ENCODE results near the gene SLC17A7. TPM values are rescaled to one million over a fixed set of nuclear protein-coding genes. Genes with fewer than 3 reads are reported as not detected.

Gene SLC17A7
- total RNA-seq, 2 experiments from 2014 or later, result not detected

- Histone ChIP-seq H3K9me3 (ENCODE audit: control insufficient read depth in 1 of 2, insufficient read depth in 1 of 2, low read length in 2 of 2) (peaks cover 0 to 8% of the 10 kb centered on the region in 2 experiments), H3K27me3 (ENCODE audit: control insufficient read depth in 1 of 2, insufficient read depth in 2 of 2, low read length in 2 of 2) (peaks cover 0 to 8% of the 10 kb centered on the region in 2 experiments), H3K4me1 (ENCODE audit: insufficient read depth, low read length) (peaks cover 11% of the 10 kb centered on the region), H3K36me3 (ENCODE audit: insufficient read depth, low read length) (no peaks in the 10 kb centered on the region), H3K4me3 (ENCODE audit: low read length) (no peak overlapping the region), H3K27ac (ENCODE audit: low read depth in 1 of 2, low read length in 2 of 2) (no peak overlapping the region)
- no peaks in the 10 kb centered on the region for H3K27me3 Mint-ChIP-seq
- no peak for TF ChIP-seq CTCF (IDR thresholded peaks at IDR 0.05)
- DNase-seq (no peak), ATAC-seq (ENCODE audit: poor library complexity) (no peak)
- H3K4me1 Mint-ChIP-seq (ENCODE audit: low read depth), result peaks cover 11% of the 10 kb centered on the region
- ChIA-PET POLR2A (no interaction called here), CTCF (interaction anchor here (0.8 to 1.5 kb wide), 2 partner anchors 87 to 384 kb away, joined by 3 to 5 read pairs; no protein-coding TSS in a partner anchor)
- no peak overlapping the region for H3K27ac Mint-ChIP-seq
- peaks cover 6% of the 10 kb centered on the region for H3K9me3 Mint-ChIP-seq
- intact Hi-C loops (cut with DNase I, micrococcal nuclease), result no loop called here
- H3K4me3 Mint-ChIP-seq, result no peak overlapping the region
- H3K36me3 Mint-ChIP-seq (ENCODE audit: low read depth), result no peaks in the 10 kb centered on the region
Observed at GRCh38 chr19:49383599-49383998, 57.7 kb downstream of the SLC17A7 start.

- POLR2A ChIA-PET, result no interaction called here
- Histone ChIP-seq H3K9me3 (ENCODE audit: control insufficient read depth in 1 of 2, insufficient read depth in 1 of 2, low read length in 2 of 2) (peaks cover 0 to 8% of the 10 kb centered on the region in 2 experiments), H3K4me3 (ENCODE audit: low read length) (no peak overlapping the region), H3K4me1 (ENCODE audit: insufficient read depth, low read length) (peaks cover 3% of the 10 kb centered on the region), H3K36me3 (ENCODE audit: insufficient read depth, low read length) (no peaks in the 10 kb centered on the region), H3K27ac (ENCODE audit: low read depth in 1 of 2, low read length in 2 of 2) (no peak overlapping the region), H3K27me3 (ENCODE audit: control insufficient read depth in 1 of 2, insufficient read depth in 2 of 2, low read length in 2 of 2) (peaks cover 0 to 8% of the 10 kb centered on the region in 2 experiments)
- no peak for ATAC-seq (ENCODE audit: poor library complexity)
- CTCF ChIA-PET, result interaction anchor here (0.8 kb wide), 1 partner anchor 383 kb away, joined by 3 read pairs; no protein-coding TSS in a partner anchor
- H3K4me3 Mint-ChIP-seq, result no peak overlapping the region
- intact Hi-C loops (cut with DNase I, micrococcal nuclease), result no loop called here
- DNase-seq, result no peak
- H3K27me3 Mint-ChIP-seq, result no peaks in the 10 kb centered on the region
- H3K9me3 Mint-ChIP-seq, result peaks cover 6% of the 10 kb centered on the region
- no peaks in the 10 kb centered on the region for H3K36me3 Mint-ChIP-seq (ENCODE audit: low read depth)
- peaks cover 5% of the 10 kb centered on the region for H3K4me1 Mint-ChIP-seq (ENCODE audit: low read depth)
- no peak for TF ChIP-seq CTCF (IDR thresholded peaks at IDR 0.05)
- no peak overlapping the region for H3K27ac Mint-ChIP-seq
Observed at GRCh38 chr19:49382639-49383038, 58.7 kb downstream of the SLC17A7 start.

- no peak overlapping the region for H3K4me3 ChIP-seq (ENCODE audit: low read length)
- intact Hi-C loops (cut with DNase I, micrococcal nuclease), result no loop called here
- no peak overlapping the region for H3K4me3 Mint-ChIP-seq
- peaks cover 0 to 8% of the 10 kb centered on the region in 2 experiments for H3K27me3 ChIP-seq (ENCODE audit: control insufficient read depth in 1 of 2, insufficient read depth in 2 of 2, low read length in 2 of 2)
- no peak overlapping the region for H3K27ac ChIP-seq (ENCODE audit: low read depth in 1 of 2, low read length in 2 of 2)
- CTCF ChIA-PET, result interaction anchor here (0.6 kb wide), 1 partner anchor 136 kb away, joined by 3 read pairs; no protein-coding TSS in a partner anchor
- ATAC-seq (ENCODE audit: poor library complexity), result no peak
- H3K9me3 Mint-ChIP-seq, result peaks cover 6% of the 10 kb centered on the region
- peaks cover 0 to 8% of the 10 kb centered on the region in 2 experiments for H3K9me3 ChIP-seq (ENCODE audit: control insufficient read depth in 1 of 2, insufficient read depth in 1 of 2, low read length in 2 of 2)
- no peaks in the 10 kb centered on the region for H3K4me1 ChIP-seq (ENCODE audit: insufficient read depth, low read length)
- POLR2A ChIA-PET, result interaction anchor here (0.6 kb wide), 1 partner anchor 33 kb away, joined by 5 read pairs; no protein-coding TSS in a partner anchor
- TF ChIP-seq CTCF (IDR thresholded peaks at IDR 0.05), result no peak
- no peak for DNase-seq
- no peaks in the 10 kb centered on the region for H3K4me1 Mint-ChIP-seq (ENCODE audit: low read depth)
- H3K36me3 Mint-ChIP-seq (ENCODE audit: low read depth), result no peaks in the 10 kb centered on the region
- peaks cover 4% of the 10 kb centered on the region for H3K27me3 Mint-ChIP-seq
- no peaks in the 10 kb centered on the region for H3K36me3 ChIP-seq (ENCODE audit: insufficient read depth, low read length)
- no peak overlapping the region for H3K27ac Mint-ChIP-seq
Observed at GRCh38 chr19:49380391-49380790, 60.9 kb downstream of the SLC17A7 start.

Other genes starting within 250 kb of the SLC17A7 start
- 1 to 10 TPM; 1.5 to 2.4 TPM for gene SLC6A16, start 116.3 kb downstream of the SLC17A7 start, total RNA-seq
- gene CD37, start 106.1 kb downstream of the SLC17A7 start, total RNA-seq, result 100 to 1,000 TPM; 329 to 350 TPM
- not detected for gene TEAD2, start 79.1 kb downstream of the SLC17A7 start, total RNA-seq
- not detected for gene DKKL1, start 77.7 kb downstream of the SLC17A7 start, total RNA-seq
- gene KASH5, start 53.3 kb downstream of the SLC17A7 start, total RNA-seq, result not detected
- not detected for gene PTH2, start 18.1 kb downstream of the SLC17A7 start, total RNA-seq
- not detected for gene GFY, start 16.1 kb downstream of the SLC17A7 start, total RNA-seq
- gene PIH1D1, start 10.3 kb upstream of the SLC17A7 start, total RNA-seq, result 100 to 1,000 TPM; 145 to 151 TPM
- 10 to 100 TPM; 25.1 to 25.8 TPM for gene ALDH16A1, start 11.7 kb upstream of the SLC17A7 start, total RNA-seq
- 100 to 1,000 TPM; 311 to 325 TPM for gene FLT3LG, start 32.7 kb upstream of the SLC17A7 start, total RNA-seq
- 1,000 to 10,000 TPM; 5,328 to 5,481 TPM for gene RPL13A, start 46.1 kb upstream of the SLC17A7 start, total RNA-seq
- gene RPS11, start 54.9 kb upstream of the SLC17A7 start, total RNA-seq, result 1,000 to 10,000 TPM; 2,912 to 3,041 TPM
- gene FCGRT, start 71.1 kb upstream of the SLC17A7 start, total RNA-seq, result 10 to 100 TPM; 50.2 to 52.5 TPM
- 1 to 10 TPM; 4.8 to 7.8 TPM for gene RCN3, start 86.5 kb upstream of the SLC17A7 start, total RNA-seq
- gene NOSIP, start 139.0 kb upstream of the SLC17A7 start, total RNA-seq, result 100 to 1,000 TPM; 202 to 203 TPM
- under 1 TPM; 0.49 to 0.78 TPM for gene PRRG2, start 139.8 kb upstream of the SLC17A7 start, total RNA-seq
- 10 to 100 TPM; 41.7 to 42.2 TPM for gene PRR12, start 149.7 kb upstream of the SLC17A7 start, total RNA-seq
- gene RRAS, start 198.6 kb upstream of the SLC17A7 start, total RNA-seq, result 1 to 10 TPM; 4.2 to 4.7 TPM
- gene SCAF1, start 200.7 kb upstream of the SLC17A7 start, total RNA-seq, result 10 to 100 TPM; 30.6 to 34.8 TPM
- 100 to 1,000 TPM; 109 to 119 TPM for gene IRF3, start 224.3 kb upstream of the SLC17A7 start, total RNA-seq
- gene BCL2L12, start 224.4 kb upstream of the SLC17A7 start, total RNA-seq, result 10 to 100 TPM in 1 of 2 experiments, 1 to 10 TPM in 1; 9.9 to 11.3 TPM
- 10 to 100 TPM; 41.5 to 46.4 TPM for gene PRMT1, start 235.7 kb upstream of the SLC17A7 start, total RNA-seq
- gene ADM5, start 248.1 kb upstream of the SLC17A7 start, total RNA-seq, result 1 to 10 TPM; 2.1 to 2.5 TPM
- gene CPT1C, start 249.6 kb upstream of the SLC17A7 start, total RNA-seq, result under 1 TPM; 0.47 to 0.59 TPM